GM20000 (cell line): ENCODE results near the gene TEX264.

ENCODE experiments used
- DNase-seq: peaks from one replicate; pipeline ENCODE4 v3.0.0; 2012; ENCODE audit warnings: low spot score
- TF ChIP-seq, protein P1 (sequence below): IDR thresholded peaks from 2 replicates; pipeline ENCODE4 v1.5.1; 2012; ENCODE audit warnings: mild to moderate bottlenecking, control low read depth; ENCODE audit errors: extremely low read depth, missing control alignments

Gene TEX264

DNA sequence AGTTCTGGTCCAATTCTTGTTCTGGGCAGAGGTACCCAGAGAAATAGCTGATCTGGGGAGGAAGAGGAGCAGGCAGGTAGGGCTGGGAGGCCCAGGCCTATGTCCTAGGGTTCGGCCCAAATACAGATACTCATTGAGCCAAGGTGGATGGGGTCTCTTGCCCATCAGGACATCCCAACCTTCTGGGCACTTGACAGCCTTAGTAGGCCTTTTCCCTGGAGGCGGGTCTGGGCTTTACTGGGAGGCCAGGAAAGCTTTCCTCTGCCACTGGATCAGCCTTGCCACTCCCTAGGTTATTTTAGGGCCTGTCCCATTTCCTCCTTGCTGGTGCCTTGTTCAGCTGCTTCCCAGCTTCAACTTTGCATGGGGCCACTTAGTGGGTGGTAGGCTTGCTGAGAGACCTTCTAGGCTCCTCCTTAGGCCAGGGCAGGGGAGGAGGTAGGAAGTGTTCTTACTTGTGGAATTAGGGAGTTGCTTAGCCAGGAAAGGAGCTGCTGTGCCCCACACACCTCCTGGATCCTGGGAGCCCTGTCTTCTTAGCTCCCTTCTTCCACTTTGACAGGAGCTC, 9.7 kb downstream of the TEX264 start:
- TF ChIP-seq, protein P1, sequence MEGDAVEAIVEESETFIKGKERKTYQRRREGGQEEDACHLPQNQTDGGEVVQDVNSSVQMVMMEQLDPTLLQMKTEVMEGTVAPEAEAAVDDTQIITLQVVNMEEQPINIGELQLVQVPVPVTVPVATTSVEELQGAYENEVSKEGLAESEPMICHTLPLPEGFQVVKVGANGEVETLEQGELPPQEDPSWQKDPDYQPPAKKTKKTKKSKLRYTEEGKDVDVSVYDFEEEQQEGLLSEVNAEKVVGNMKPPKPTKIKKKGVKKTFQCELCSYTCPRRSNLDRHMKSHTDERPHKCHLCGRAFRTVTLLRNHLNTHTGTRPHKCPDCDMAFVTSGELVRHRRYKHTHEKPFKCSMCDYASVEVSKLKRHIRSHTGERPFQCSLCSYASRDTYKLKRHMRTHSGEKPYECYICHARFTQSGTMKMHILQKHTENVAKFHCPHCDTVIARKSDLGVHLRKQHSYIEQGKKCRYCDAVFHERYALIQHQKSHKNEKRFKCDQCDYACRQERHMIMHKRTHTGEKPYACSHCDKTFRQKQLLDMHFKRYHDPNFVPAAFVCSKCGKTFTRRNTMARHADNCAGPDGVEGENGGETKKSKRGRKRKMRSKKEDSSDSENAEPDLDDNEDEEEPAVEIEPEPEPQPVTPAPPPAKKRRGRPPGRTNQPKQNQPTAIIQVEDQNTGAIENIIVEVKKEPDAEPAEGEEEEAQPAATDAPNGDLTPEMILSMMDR, result no peak
- no peak for DNase-seq

DNA sequence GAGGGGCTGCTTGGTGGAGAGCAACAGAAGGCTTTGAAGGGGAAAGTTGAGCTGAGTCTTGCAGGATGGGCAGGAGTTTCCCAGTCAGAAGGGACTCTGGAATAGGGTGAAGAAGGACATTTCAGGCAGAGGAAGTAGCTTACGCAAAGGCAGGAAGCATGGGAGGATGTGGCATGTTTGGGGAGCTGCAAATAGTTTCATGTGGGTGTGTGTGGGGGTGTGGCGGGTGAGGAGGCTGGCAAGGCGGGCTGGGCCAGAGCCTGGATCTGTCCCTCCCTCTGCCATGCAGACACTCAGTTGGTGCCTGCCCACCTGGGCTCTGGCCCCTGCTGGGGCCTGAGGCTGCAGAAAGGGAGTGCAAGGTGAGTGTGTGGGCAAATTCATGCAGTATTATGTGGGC, 10.4 kb downstream of the TEX264 start:
- no peak for DNase-seq
- TF ChIP-seq, protein P1, result no peak

DNA sequence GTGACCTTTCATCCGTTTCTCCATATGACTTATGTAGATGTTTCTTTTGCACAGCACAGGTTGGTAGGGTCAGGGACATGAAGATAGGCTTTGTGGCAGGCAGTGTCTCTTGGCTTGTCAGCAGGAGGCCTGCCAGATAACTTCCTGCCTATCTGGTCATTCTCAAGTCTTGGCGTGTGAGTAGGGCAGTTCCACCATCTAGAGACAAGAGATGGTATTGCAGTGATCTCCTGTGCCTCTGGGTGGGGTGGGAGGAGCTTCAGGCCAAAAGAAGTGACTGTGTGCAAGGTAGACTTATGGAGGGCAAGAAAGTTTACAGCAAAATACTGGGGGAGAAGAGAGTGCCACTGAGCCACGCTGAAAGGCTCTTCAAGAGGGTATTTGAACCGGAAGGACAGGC, 11.0 kb downstream of the TEX264 start:
- DNase-seq, result peak; percentile 88
- TF ChIP-seq, protein P1, result peak; percentile 86

DNA sequence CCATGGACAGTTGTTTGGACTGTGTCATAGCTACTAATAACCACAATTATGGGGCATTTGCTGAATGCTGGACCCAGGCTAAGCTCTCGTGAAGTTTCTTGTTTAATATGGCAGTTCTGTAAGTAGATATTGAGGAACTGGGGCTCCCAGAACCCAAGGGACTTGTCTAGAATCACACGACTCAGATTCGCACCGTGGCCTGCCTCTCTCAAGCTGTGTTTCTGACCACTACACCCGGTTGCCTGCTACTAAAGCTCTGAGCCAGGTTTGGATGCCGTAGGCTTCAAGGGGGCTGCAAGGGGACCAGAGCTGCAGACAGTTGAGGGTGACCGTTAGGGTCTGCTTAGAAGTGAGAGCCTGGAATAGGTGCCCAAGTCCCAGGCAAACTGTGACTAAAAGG, 11.5 kb downstream of the TEX264 start:
- TF ChIP-seq, protein P1, result no peak
- no peak for DNase-seq

DNA sequence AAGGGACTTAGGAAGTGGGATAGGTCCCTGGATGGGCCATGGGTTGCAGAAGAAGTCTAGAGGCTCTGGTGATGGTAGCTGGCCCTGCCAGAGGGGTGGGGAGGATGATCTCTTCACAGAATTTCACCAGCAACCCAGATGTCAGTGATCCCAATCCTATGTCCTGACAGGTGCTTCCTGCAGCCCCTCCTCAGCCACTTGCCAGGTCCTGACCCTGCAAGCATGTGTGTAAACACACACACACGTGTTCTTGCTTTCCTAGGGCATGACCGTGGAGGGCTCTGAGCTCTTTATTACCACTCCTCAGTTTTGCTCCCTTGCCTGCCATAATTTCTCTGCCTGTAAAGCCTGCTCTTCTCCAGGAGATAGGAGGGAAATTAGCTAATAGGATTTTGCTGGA, 12.5 kb downstream of the TEX264 start:
- TF ChIP-seq, protein P1, result no peak
- no peak for DNase-seq

DNA sequence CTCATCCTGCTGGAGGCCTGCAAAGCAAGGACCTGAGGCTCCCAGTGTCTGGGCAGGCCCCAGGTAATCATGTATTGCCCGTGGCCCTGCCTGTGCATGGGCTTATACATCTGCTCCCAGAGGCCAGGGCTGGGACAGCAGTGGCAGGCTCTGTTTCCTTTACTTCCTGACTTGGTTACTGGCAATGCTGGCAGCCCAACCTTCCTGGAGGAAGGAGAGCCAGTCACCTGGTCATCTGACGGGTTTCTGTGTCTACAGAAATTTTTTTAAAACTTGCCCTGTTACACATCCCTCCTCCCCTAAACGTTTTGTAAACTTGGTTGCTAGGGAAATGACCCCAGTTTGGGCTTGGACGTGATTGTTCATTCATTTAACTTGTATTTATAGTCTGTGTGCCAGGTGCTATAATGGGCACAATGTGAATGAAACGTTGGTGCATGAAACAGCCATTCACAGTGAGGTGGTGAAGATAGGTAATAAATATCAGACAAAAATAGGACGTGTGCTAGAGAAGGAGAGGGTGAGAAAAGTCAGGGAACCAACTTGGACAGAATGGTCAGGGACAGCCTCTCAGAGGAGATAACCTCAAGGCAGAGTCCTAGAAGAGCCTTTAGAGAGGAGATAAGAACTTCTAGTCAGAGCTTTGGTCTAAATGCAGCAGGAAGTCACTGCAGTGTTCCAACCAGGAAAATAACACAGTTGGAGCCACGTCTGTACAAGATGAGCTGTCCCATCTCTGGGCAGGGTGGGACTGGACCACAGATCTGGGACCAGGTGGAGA, 14.1 kb downstream of the TEX264 start:
- TF ChIP-seq, protein P1, result no peak
- DNase-seq, result no peak

DNA sequence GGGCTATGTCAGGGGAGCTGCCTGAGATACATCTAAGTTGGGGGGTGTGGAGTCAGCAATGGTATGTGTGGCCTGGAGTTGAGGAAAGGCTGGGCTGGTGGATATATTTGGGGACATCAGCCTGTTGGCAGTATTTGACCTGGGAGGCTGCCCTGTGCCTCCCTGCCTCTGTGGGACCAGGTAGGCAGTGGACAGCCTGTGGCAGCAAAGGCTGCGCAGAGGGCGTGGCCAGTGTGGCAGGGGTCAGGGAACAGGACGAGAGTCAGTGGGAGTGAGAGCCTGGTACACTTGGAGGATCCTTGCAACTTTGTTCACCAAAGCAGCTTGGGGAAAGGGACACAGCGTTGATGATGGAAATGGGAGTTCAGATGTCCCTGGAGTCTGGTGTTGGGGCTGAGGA, 15.0 kb downstream of the TEX264 start:
- TF ChIP-seq, protein P1, result no peak

More for the DNA sequence above, 15.0 kb downstream of the TEX264 start:
- no peak for DNase-seq
